ENCODE data around the gene TRIM17. TPM values are rescaled to one million over a fixed set of nuclear protein-coding genes. Genes with fewer than 3 reads are reported as not detected.

TRIM17 gene
- total RNA-seq, 3 donors from 2014 or later: 7.3 to 9.5 TPM; not detected in 1

DNA sequence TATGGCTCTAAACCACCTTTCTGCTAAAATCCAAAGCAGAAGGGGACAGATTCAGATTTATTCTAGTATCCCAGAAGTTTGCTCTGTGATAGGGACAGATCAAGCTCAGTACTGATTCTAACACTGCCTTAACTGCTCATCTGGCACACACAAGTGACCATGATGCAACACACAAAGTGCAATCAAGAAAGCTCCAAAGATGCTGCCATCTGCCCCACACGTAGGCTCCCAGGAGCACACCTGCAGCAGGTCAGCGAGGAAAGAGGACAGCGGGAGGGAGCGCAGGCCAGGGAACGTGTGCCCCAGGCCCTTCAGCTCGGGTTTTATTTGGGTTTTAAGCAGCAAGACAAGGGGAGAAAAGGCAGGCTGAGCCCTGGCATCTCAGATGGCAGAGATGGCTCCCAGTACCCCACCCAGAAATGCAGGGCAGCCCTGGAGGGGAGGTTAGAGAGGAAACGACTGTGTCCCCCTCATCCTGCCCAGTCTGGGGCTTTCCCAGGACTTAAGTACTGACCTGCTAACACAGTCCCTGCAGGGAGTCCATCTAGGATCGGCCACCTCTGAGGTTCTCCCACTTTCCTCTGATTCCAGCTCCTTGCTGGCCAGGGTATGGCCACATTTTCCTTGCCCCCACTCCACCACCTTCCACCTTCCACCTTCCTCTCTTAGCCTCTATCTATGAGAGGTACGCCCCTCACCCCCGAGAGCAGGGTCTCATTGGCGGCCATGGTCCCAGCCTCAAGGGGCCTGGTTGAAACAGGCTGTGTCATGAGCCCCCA is 11.3 kb downstream of the TRIM17 start:
- DNase-seq (ENCODE audit: low spot score in 2 of 2): no peak
- TF ChIP-seq, protein P1, sequence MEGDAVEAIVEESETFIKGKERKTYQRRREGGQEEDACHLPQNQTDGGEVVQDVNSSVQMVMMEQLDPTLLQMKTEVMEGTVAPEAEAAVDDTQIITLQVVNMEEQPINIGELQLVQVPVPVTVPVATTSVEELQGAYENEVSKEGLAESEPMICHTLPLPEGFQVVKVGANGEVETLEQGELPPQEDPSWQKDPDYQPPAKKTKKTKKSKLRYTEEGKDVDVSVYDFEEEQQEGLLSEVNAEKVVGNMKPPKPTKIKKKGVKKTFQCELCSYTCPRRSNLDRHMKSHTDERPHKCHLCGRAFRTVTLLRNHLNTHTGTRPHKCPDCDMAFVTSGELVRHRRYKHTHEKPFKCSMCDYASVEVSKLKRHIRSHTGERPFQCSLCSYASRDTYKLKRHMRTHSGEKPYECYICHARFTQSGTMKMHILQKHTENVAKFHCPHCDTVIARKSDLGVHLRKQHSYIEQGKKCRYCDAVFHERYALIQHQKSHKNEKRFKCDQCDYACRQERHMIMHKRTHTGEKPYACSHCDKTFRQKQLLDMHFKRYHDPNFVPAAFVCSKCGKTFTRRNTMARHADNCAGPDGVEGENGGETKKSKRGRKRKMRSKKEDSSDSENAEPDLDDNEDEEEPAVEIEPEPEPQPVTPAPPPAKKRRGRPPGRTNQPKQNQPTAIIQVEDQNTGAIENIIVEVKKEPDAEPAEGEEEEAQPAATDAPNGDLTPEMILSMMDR (IDR thresholded peaks at IDR 0.05): no peak
- no peak for TF ChIP-seq POLR2AphosphoS5 (IDR thresholded peaks at IDR 0.05)
- TF ChIP-seq POLR2A (IDR thresholded peaks at IDR 0.05): no peak
- H3K4me3 ChIP-seq: peak overlapping the region; percentile 91 to 98 (median 94)
- no peaks in the 10 kb centered on the region for H3K9me3 ChIP-seq
- H3K4me1 ChIP-seq: peaks cover 9 to 21% of the 10 kb centered on the region in 2 donors
- H3K36me3 ChIP-seq: no peaks in the 10 kb centered on the region
- intact Hi-C loops (cut with DNase I; ENCODE audit: low total_unique reads): no loop called here
- peak overlapping the region; percentile 79 to 80 for H3K27ac ChIP-seq
- H3K27me3 ChIP-seq: no peaks in the 10 kb centered on the region

DNA sequence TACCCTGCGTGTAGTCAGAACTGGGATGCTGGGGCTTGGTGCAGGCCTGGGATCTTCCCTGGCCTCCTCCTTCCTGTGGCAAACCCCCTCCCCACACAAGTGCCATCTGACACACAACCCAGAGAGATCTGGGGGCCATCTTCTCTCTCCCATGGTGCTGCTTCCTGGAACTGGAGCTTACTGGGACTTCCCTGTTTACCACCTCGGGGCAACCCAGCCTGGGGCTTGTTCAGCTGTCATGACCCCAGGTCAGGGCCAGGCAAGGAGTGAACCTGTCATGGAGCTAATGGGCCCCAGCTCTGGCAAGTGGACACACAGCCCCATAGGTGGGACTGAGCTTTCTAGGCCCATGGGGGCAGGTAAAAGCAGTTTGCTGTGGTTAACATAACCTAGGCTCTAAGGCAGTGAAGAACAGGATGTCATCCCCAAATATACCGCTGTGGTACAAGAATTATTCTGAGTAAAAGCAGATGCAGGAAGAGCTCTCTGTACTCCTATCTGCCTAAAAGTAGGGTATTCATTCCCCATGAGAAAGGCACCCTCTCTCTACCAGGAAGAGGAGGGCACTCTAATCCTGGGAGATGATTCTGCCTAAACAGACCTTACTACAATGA is 12.4 kb downstream of the TRIM17 start:
- Histone ChIP-seq H3K4me3 (no peak overlapping the region), H3K4me1 (peaks cover 9 to 21% of the 10 kb centered on the region in 2 donors)
- intact Hi-C loops (cut with DNase I; ENCODE audit: low total_unique reads): no loop called here

DNA sequence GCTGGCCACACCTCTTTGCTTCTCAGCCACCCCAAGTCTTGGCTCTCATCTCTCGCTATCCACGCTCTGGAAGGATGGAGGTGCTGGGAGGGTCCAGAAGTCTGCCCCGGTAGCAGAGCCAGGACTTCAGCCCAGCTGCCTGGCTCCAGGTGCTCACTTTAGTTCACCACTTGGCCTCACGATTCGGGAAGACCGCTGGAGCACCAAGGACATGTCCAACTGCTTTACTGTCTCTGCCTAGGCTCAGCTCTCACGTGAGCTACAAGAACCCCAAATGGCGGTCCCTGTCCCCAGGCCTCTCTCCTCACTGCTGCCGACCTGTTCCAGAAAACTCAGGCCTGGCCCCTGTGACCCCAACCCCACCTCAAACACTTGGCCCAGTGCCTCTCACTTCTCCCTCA is 13.4 kb downstream of the TRIM17 start:
- intact Hi-C loops (cut with DNase I; ENCODE audit: low total_unique reads): no loop called here
- DNase-seq (ENCODE audit: low spot score in 2 of 2): no peak
- TF ChIP-seq, protein P1 (IDR thresholded peaks at IDR 0.05): no peak
- TF ChIP-seq POLR2AphosphoS5 (IDR thresholded peaks at IDR 0.05) (no peak), POLR2A (IDR thresholded peaks at IDR 0.05) (no peak)
- no peaks in the 10 kb centered on the region for H3K27me3 ChIP-seq
- H3K36me3 ChIP-seq: no peaks in the 10 kb centered on the region
- H3K4me3 ChIP-seq: no peak overlapping the region
- peaks cover 9 to 21% of the 10 kb centered on the region in 2 donors for H3K4me1 ChIP-seq
- H3K9me3 ChIP-seq: no peaks in the 10 kb centered on the region
- H3K27ac ChIP-seq: no peak overlapping the region

More for the DNA sequence above, 12.4 kb downstream of the TRIM17 start:
- no peaks in the 10 kb centered on the region for H3K27me3 ChIP-seq
- TF ChIP-seq POLR2AphosphoS5 (IDR thresholded peaks at IDR 0.05): no peak
- no peaks in the 10 kb centered on the region for H3K9me3 ChIP-seq
- no peak for DNase-seq (ENCODE audit: low spot score in 2 of 2)
- H3K27ac ChIP-seq: no peak overlapping the region
- no peaks in the 10 kb centered on the region for H3K36me3 ChIP-seq

DNA sequence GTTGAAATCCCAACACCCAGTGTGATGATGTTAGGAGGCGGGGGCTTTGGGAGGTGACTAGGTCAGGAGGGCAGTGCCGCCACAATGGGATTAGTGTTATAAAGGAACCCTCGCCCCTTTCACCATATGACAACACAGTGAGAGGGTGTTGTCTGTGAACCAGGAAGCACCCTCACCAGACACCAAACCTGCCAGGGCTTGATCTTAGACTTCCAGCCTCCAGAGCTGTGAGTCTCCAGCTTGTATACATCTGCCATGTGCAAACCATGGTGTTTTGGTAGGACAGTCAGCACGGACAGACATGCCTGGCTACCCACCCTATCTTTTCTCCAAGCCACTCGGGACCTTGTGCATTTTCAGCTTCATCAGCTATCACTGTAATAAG is 14.0 kb downstream of the TRIM17 start:
- no peaks in the 10 kb centered on the region for H3K36me3 ChIP-seq
- H3K4me1 ChIP-seq: peaks cover 9 to 16% of the 10 kb centered on the region in 2 donors
- H3K27me3 ChIP-seq: no peaks in the 10 kb centered on the region
- H3K9me3 ChIP-seq: no peaks in the 10 kb centered on the region
- H3K4me3 ChIP-seq: no peak overlapping the region
- no peak for DNase-seq (ENCODE audit: low spot score in 2 of 2)
- H3K27ac ChIP-seq: no peak overlapping the region
- intact Hi-C loops (cut with DNase I; ENCODE audit: low total_unique reads): no loop called here
- TF ChIP-seq POLR2AphosphoS5 (IDR thresholded peaks at IDR 0.05): no peak
- no peak for TF ChIP-seq POLR2A (IDR thresholded peaks at IDR 0.05)
- TF ChIP-seq, protein P1 (IDR thresholded peaks at IDR 0.05): no peak

DNA sequence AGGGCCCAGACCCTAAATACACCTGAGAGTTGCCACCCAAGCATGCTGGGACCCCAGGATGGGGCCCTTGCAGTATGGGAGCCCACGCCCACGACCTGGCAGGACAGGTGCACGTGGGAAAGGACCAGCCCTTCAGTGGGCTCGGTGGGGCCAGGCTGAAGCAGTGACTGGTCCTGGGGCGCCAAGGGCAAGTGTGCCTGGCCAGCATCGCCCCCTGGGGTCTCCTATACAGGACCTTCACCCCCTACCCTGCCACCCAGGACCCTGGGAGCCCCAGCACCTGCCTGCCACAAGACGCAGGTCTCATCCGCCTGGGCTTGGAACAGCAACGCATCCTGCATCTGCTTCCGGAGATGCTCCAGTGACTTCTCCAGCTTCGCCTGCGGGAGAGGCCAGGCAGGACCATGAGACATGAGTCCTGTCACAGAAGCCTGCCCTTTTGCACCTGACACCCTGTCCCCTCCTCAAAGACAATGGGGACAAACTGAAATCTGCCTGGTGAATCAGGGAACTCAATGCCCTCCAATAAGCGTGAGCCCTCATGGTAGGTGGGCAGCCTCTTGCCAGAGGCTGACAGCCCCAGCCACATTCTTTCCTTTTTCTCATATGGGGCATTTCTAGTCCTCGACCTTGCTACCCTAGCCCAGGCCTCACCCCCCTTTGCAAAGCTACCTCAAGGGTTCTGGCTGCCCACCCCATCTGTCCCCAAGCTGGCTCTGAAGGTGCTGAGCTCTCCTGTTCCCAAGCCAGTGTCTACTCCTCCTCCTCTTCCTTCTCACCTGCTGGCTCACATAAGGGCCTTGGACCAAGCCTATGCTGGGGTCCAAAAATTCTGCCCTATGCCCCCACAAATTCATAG is 14.7 kb downstream of the TRIM17 start:
- no peaks in the 10 kb centered on the region for H3K9me3 ChIP-seq
- no peak for DNase-seq (ENCODE audit: low spot score in 2 of 2)
- H3K36me3 ChIP-seq: no peaks in the 10 kb centered on the region
- TF ChIP-seq, protein P1 (IDR thresholded peaks at IDR 0.05): no peak
- no peak for TF ChIP-seq POLR2AphosphoS5 (IDR thresholded peaks at IDR 0.05)
- no peak for TF ChIP-seq POLR2A (IDR thresholded peaks at IDR 0.05)
- no peak overlapping the region for H3K27ac ChIP-seq
- H3K27me3 ChIP-seq: no peaks in the 10 kb centered on the region
- H3K4me3 ChIP-seq: no peak overlapping the region
- intact Hi-C loops (cut with DNase I; ENCODE audit: low total_unique reads): no loop called here
- peaks cover 9 to 13% of the 10 kb centered on the region in 2 donors for H3K4me1 ChIP-seq

Data from breast epithelium (tissue), 4 donors.